ENCODE measurements around the gene FAM163B. TPM values are rescaled to one million over a fixed set of nuclear protein-coding genes. Genes with fewer than 3 reads are reported as not detected.
A peak's percentile ranks its signal among the peaks of the same experiment; 100 is the strongest.

FAM163B gene
- total and polyA plus RNA-seq, 2 experiments from 2014 or later, result 0.60 to 1.3 TPM

DNA sequence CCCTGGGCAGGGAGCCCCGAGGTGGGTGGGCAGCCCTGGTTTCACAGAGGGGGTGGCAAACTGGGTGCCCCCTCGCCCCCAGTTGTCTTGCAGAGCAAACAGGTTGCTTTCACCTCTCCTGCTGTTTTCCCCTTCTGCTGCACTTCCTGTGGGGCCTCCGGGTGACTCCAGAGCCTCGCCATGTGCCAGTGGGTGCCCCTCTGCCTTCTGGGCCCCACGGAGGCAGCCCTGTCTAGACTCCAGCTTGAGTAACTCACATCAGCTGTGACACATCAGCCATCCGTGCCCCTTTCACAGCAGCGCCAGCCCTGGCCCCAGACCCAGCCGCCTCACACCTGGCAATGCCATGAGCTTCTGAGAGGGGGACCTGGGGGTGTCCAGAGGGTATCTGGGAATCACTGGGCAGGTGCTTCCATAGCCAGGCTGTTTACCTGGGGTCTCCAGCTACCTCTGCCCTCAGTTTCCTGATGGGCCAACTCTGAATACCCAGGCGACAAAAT lies 37.7 kb downstream of the FAM163B start:
- ATAC-seq, result no peak
- Mint-ChIP-seq H3K27ac (no peak overlapping the region), H3K36me3 (ENCODE audit: low read depth) (no peaks in the 10 kb centered on the region; the same call in 2 of the 3 replicates), H3K27me3 (ENCODE audit: insufficient read depth, low read depth, poor library complexity) (peaks cover 6% of the 10 kb centered on the region), H3K4me1 (peaks cover 10% of the 10 kb centered on the region), H3K4me3 (no peak overlapping the region), H3K9me3 (no peaks in the 10 kb centered on the region)
- Histone ChIP-seq H3F3A (replicated peaks; ENCODE audit: low read depth) (no peaks in the 10 kb centered on the region), H2AFZ (no peak overlapping the region), H3K27me3 (ENCODE audit: insufficient read depth) (no peaks in the 10 kb centered on the region), H3K36me3 (ENCODE audit: insufficient read depth) (no peaks in the 10 kb centered on the region), H3K4me1 (ENCODE audit: insufficient read depth) (no peaks in the 10 kb centered on the region), H4K20me1 (replicated peaks; ENCODE audit: insufficient read depth) (no peaks in the 10 kb centered on the region), H3K9me2 (ENCODE audit: insufficient read depth) (no peaks in the 10 kb centered on the region), H3K4me2 (no peak overlapping the region), H3K27ac (ENCODE audit: low read depth) (no peak overlapping the region), H3K4me3 (no peak overlapping the region), H3K79me2 (replicated peaks; ENCODE audit: insufficient read depth) (no peaks in the 10 kb centered on the region)
- DNase-seq (ENCODE audit: low spot score), result no peak
- no peak for TF ChIP-seq ZNF331 (CRISPR knock-in tag; IDR thresholded peaks at IDR 0.05; ENCODE audit: low read depth)
- TF ChIP-seq JUNB (IDR thresholded peaks at IDR 0.05; ENCODE audit: unreplicated experiment), result no peak
- no peak for TF ChIP-seq EZH2phosphoT487 (IDR thresholded peaks at IDR 0.05; ENCODE audit: unreplicated experiment)
- TF ChIP-seq, protein P1, sequence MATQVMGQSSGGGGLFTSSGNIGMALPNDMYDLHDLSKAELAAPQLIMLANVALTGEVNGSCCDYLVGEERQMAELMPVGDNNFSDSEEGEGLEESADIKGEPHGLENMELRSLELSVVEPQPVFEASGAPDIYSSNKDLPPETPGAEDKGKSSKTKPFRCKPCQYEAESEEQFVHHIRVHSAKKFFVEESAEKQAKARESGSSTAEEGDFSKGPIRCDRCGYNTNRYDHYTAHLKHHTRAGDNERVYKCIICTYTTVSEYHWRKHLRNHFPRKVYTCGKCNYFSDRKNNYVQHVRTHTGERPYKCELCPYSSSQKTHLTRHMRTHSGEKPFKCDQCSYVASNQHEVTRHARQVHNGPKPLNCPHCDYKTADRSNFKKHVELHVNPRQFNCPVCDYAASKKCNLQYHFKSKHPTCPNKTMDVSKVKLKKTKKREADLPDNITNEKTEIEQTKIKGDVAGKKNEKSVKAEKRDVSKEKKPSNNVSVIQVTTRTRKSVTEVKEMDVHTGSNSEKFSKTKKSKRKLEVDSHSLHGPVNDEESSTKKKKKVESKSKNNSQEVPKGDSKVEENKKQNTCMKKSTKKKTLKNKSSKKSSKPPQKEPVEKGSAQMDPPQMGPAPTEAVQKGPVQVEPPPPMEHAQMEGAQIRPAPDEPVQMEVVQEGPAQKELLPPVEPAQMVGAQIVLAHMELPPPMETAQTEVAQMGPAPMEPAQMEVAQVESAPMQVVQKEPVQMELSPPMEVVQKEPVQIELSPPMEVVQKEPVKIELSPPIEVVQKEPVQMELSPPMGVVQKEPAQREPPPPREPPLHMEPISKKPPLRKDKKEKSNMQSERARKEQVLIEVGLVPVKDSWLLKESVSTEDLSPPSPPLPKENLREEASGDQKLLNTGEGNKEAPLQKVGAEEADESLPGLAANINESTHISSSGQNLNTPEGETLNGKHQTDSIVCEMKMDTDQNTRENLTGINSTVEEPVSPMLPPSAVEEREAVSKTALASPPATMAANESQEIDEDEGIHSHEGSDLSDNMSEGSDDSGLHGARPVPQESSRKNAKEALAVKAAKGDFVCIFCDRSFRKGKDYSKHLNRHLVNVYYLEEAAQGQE (IDR thresholded peaks at IDR 0.05; ENCODE audit: unreplicated experiment), result no peak
- no peak for TF ChIP-seq CREB1 (CRISPR knock-in tag; IDR thresholded peaks at IDR 0.05; ENCODE audit: low read depth)
- TF ChIP-seq NANOG (IDR thresholded peaks at IDR 0.05; ENCODE audit: borderline replicate concordance), result no peak
- no peak for TF ChIP-seq STAT1 (IDR thresholded peaks at IDR 0.05; ENCODE audit: unreplicated experiment)
- TF ChIP-seq, protein P2, sequence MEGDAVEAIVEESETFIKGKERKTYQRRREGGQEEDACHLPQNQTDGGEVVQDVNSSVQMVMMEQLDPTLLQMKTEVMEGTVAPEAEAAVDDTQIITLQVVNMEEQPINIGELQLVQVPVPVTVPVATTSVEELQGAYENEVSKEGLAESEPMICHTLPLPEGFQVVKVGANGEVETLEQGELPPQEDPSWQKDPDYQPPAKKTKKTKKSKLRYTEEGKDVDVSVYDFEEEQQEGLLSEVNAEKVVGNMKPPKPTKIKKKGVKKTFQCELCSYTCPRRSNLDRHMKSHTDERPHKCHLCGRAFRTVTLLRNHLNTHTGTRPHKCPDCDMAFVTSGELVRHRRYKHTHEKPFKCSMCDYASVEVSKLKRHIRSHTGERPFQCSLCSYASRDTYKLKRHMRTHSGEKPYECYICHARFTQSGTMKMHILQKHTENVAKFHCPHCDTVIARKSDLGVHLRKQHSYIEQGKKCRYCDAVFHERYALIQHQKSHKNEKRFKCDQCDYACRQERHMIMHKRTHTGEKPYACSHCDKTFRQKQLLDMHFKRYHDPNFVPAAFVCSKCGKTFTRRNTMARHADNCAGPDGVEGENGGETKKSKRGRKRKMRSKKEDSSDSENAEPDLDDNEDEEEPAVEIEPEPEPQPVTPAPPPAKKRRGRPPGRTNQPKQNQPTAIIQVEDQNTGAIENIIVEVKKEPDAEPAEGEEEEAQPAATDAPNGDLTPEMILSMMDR (conservative IDR thresholded peaks at IDR 0.05; ENCODE audit: low read depth in 2 of 2), result no peak
- TF ChIP-seq, protein P3, sequence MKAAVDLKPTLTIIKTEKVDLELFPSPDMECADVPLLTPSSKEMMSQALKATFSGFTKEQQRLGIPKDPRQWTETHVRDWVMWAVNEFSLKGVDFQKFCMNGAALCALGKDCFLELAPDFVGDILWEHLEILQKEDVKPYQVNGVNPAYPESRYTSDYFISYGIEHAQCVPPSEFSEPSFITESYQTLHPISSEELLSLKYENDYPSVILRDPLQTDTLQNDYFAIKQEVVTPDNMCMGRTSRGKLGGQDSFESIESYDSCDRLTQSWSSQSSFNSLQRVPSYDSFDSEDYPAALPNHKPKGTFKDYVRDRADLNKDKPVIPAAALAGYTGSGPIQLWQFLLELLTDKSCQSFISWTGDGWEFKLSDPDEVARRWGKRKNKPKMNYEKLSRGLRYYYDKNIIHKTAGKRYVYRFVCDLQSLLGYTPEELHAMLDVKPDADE (IDR thresholded peaks at IDR 0.05), result no peak

DNA sequence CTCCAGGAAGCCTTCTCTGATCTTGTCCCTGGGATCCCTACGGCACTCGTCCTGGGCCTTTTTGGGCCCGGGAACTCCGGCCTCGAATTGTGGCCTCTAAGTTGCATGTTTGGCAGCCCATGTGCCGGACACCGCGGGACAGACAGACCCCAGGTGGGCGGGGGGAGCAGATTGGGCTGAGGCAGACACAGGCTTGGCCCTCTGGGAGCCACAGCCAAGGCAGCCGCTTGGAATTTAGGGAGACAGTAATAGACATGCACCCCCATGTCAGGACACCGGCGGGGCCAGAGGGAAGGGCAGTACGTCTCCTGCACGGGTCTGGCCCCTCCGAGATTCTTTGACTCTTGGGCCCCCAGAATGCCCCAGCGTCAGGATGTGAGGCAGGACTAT lies 38.5 kb downstream of the FAM163B start:
- Histone ChIP-seq H3F3A (replicated peaks; ENCODE audit: low read depth) (no peaks in the 10 kb centered on the region), H3K4me2 (no peak overlapping the region), H3K79me2 (replicated peaks; ENCODE audit: insufficient read depth) (no peaks in the 10 kb centered on the region), H3K27ac (ENCODE audit: low read depth) (no peak overlapping the region), H4K20me1 (replicated peaks; ENCODE audit: insufficient read depth) (no peaks in the 10 kb centered on the region), H3K36me3 (ENCODE audit: insufficient read depth) (no peaks in the 10 kb centered on the region), H2AFZ (peak overlapping the region; percentile 59; the same call in 1 of the 2 replicates), H3K4me1 (ENCODE audit: insufficient read depth) (no peaks in the 10 kb centered on the region), H3K9me2 (ENCODE audit: insufficient read depth) (no peaks in the 10 kb centered on the region), H3K27me3 (ENCODE audit: insufficient read depth) (no peaks in the 10 kb centered on the region), H3K4me3 (no peak overlapping the region)
- Mint-ChIP-seq H3K36me3 (ENCODE audit: low read depth) (no peaks in the 10 kb centered on the region; the same call in 2 of the 3 replicates), H3K4me3 (no peak overlapping the region), H3K9me3 (no peaks in the 10 kb centered on the region), H3K27me3 (ENCODE audit: insufficient read depth, low read depth, poor library complexity) (peaks cover 3% of the 10 kb centered on the region), H3K27ac (no peak overlapping the region), H3K4me1 (peaks cover 8% of the 10 kb centered on the region)
- no peak for ATAC-seq
- no peak for DNase-seq (ENCODE audit: low spot score)
- TF ChIP-seq ZNF114 (CRISPR knock-in tag; IDR thresholded peaks at IDR 0.05), result no peak
- TF ChIP-seq JUNB (IDR thresholded peaks at IDR 0.05; ENCODE audit: unreplicated experiment), result no peak
- no peak for TF ChIP-seq EZH2phosphoT487 (IDR thresholded peaks at IDR 0.05; ENCODE audit: unreplicated experiment)
- TF ChIP-seq ZNF331 (CRISPR knock-in tag; IDR thresholded peaks at IDR 0.05; ENCODE audit: low read depth), result no peak
- TF ChIP-seq POLR2AphosphoS5 (IDR thresholded peaks at IDR 0.05; ENCODE audit: low read depth), result no peak
- TF ChIP-seq STAT1 (IDR thresholded peaks at IDR 0.05; ENCODE audit: unreplicated experiment), result no peak
- TF ChIP-seq EZH2 (IDR thresholded peaks at IDR 0.05; ENCODE audit: low read depth, unreplicated experiment), result no peak
